IMR-90 (cell line): ENCODE measurements around the gene DNASE2. TPM values are rescaled to one million over a fixed set of nuclear protein-coding genes. Genes with fewer than 3 reads are reported as not detected.

Source experiments
- ATAC-seq: fragments of 200-7000 bp; cut with Tn5 transposase; 2 replicates; pipeline ENCODE4 v1.9.1; 2020; ENCODE audit warnings: low read depth, mild to moderate bottlenecking, moderate library complexity
- BruUV-seq: library from RNA; stranded (reverse); fragments of 400-500 nt; replicated peaks from 2 replicates; lab custom pipeline; 2021; lab: Mats Ljungman, UMichigan
- CTCF ChIA-PET: fragments of 300-600 bp; formaldehyde crosslinking; extraction: SDS; loops from one replicate; lab custom pipeline; 2021; ENCODE audit warnings: antibody characterized with exemption; lab: Yijun Ruan, JAX
- POLR2A ChIA-PET: fragments of 300-600 bp; sonication (Branson Sonifier 250); formaldehyde crosslinking; loops from one replicate; lab custom pipeline; 2022; ENCODE audit warnings: antibody characterized with exemption; ENCODE audit not compliant: unreplicated experiment; lab: Charles Lee
- DNase-seq: peaks from one replicate; pipeline ENCODE4 v3.0.0; 2013
- H2AFZ ChIP-seq: replicated peaks from 2 replicates; pipeline ENCODE3; 2013; ENCODE audit warnings: low read length, mild to moderate bottlenecking; ENCODE audit not compliant: poor library complexity
- H2AK5ac ChIP-seq: 2 replicates; pipeline ENCODE4 v1.6.1; 2013; ENCODE audit warnings: low read depth, low read length, inconsistent platforms
- H2AK9ac ChIP-seq: replicated peaks from 2 replicates; pipeline ENCODE3; 2013; ENCODE audit warnings: mild to moderate bottlenecking, low read depth, low read length, moderate library complexity; ENCODE audit not compliant: poor library complexity
- H2BK120ac ChIP-seq: 2 replicates; pipeline ENCODE4 v1.6.1; 2013; ENCODE audit warnings: low read depth, low read length, inconsistent platforms
- H2BK15ac ChIP-seq: 3 replicates; pipeline ENCODE4 v1.6.1; 2013; ENCODE audit warnings: low read depth, low read length, inconsistent platforms
- H2BK20ac ChIP-seq: 2 replicates; pipeline ENCODE4 v1.6.1; 2013; ENCODE audit warnings: low read depth, mild to moderate bottlenecking, inconsistent platforms, low read length, moderate library complexity
- H2BK5ac ChIP-seq: 2 replicates; pipeline ENCODE4 v1.6.1; 2013; ENCODE audit warnings: mild to moderate bottlenecking, low read depth, low read length, inconsistent platforms; ENCODE audit not compliant: poor library complexity, severe bottlenecking
- H3K14ac ChIP-seq: replicated peaks from 2 replicates; pipeline ENCODE4 v1.6.1; 2013; ENCODE audit warnings: low read depth, low read length, inconsistent platforms
- H3K18ac ChIP-seq: 2 replicates; pipeline ENCODE4 v1.6.1; 2013; ENCODE audit warnings: low read depth, low read length, control low read depth
- H3K23ac ChIP-seq: 2 replicates; pipeline ENCODE4 v1.6.1; 2013; ENCODE audit warnings: low read depth, low read length, inconsistent platforms
- H3K27ac ChIP-seq: 2 replicates; pipeline ENCODE4 v1.5.1; 2013; ENCODE audit warnings: mild to moderate bottlenecking, control low read depth, low read length; ENCODE audit not compliant: insufficient read depth
- H3K27me3 ChIP-seq: 2 replicates; pipeline ENCODE4 v1.6.1; 2013; ENCODE audit warnings: low read length; ENCODE audit not compliant: control insufficient read depth, insufficient read depth
- H3K36me3 ChIP-seq: 2 replicates; pipeline ENCODE4 v1.6.1; 2013; ENCODE audit warnings: low read length, mixed read lengths; ENCODE audit not compliant: control insufficient read depth, insufficient read depth
- H3K4ac ChIP-seq: 2 replicates; pipeline ENCODE4 v1.6.1; 2013; ENCODE audit warnings: low read depth, low read length, inconsistent platforms
- H3K4me1 ChIP-seq: 2 replicates; pipeline ENCODE4 v1.6.1; 2013; ENCODE audit warnings: low read length, mixed read lengths; ENCODE audit not compliant: control insufficient read depth, insufficient read depth
- H3K4me2 ChIP-seq: 2 replicates; pipeline ENCODE4 v1.6.1; 2013; ENCODE audit warnings: low read depth, mild to moderate bottlenecking, control low read depth, low read length, moderate library complexity
- H3K4me3 ChIP-seq: 2 replicates; pipeline ENCODE4 v1.5.1; 2013; ENCODE audit warnings: low read depth, mild to moderate bottlenecking, control low read depth, low read length, moderate library complexity; ENCODE audit not compliant: insufficient read depth
- H3K56ac ChIP-seq: 2 replicates; pipeline ENCODE4 v1.6.1; 2013; ENCODE audit warnings: low read length, inconsistent platforms; ENCODE audit not compliant: insufficient read depth; ENCODE audit errors: extremely low read depth
- H3K79me1 ChIP-seq, 2 experiments: 2 replicates each; pipeline ENCODE4 v1.6.1; 2013; ENCODE audit warnings: low read length in 2 of 2, inconsistent platforms in 1 of 2, low read depth in 1 of 2
- H3K9ac ChIP-seq: 2 replicates; pipeline ENCODE4 v1.6.1; 2013; ENCODE audit warnings: low read depth, low read length, control low read depth
- H3K9me1 ChIP-seq: 2 replicates; pipeline ENCODE4 v1.6.1; 2013; ENCODE audit warnings: low read length, inconsistent platforms; ENCODE audit not compliant: insufficient read depth
- H3K9me3 ChIP-seq: 2 replicates; pipeline ENCODE4 v1.6.1; 2013; ENCODE audit warnings: low read length; ENCODE audit not compliant: control insufficient read depth, insufficient read depth
- H4K20me1 ChIP-seq: 2 replicates; pipeline ENCODE4 v1.6.1; 2013; ENCODE audit warnings: low read length, inconsistent platforms; ENCODE audit not compliant: insufficient read depth
- H4K5ac ChIP-seq: 2 replicates; pipeline ENCODE4 v1.6.1; 2013; ENCODE audit warnings: mild to moderate bottlenecking, low read depth, low read length, control low read depth
- H4K8ac ChIP-seq, 2 experiments: 2 replicates each; pipeline ENCODE4 v1.6.1; 2013; ENCODE audit warnings: low read depth in 2 of 2, low read length in 2 of 2, control low read depth in 1 of 2, inconsistent platforms in 1 of 2
- H4K91ac ChIP-seq: 2 replicates; pipeline ENCODE4 v1.6.1; 2013; ENCODE audit warnings: low read depth, low read length, inconsistent platforms; ENCODE audit not compliant: insufficient read depth
- CEBPB ChIP-seq: IDR thresholded peaks from 2 replicates; pipeline ENCODE4 v1.6.1; 2012; ENCODE audit warnings: low read depth, low read length, improper control_type of control experiment
- FOS ChIP-seq: fragments of 150-350 bp; IDR thresholded peaks from 2 replicates; pipeline ENCODE4 v1.6.1; 2016; ENCODE audit warnings: low read depth, low read length
- MAZ ChIP-seq: IDR thresholded peaks from 2 replicates; pipeline ENCODE4 v1.6.1; 2012; ENCODE audit warnings: low read depth, mild to moderate bottlenecking, low read length, improper control_type of control experiment, moderate library complexity, borderline replicate concordance
- WGBS, 2 experiments: methylation state at CpG; one replicate each; pipeline versions ENCODE4 v1.1.5 to v1.1.7; 2013; ENCODE audit warnings: missing lambda C conversion rate in 2 of 2; ENCODE audit not compliant: insufficient read length in 1 of 2; ENCODE audit errors: extremely low coverage in 2 of 2; 5-methylcytosine and 5-hydroxymethylcytosine counted together
- dilution Hi-C: fragments of 300-500 bp; cut with HindIII; formaldehyde crosslinking; loops from one replicate; pipeline ENCODE4 v1.14.3; 2018; ENCODE audit warnings: low sequenced_read_pairs; ENCODE audit not compliant: unreplicated experiment
- in situ Hi-C: fragments of 300-500 bp; cut with MboI; formaldehyde crosslinking; loops from 3 replicates; pipeline ENCODE4 v1.14.3; 2019; ENCODE audit warnings: low sequenced_read_pairs, inconsistent platforms, mixed read lengths
- intact Hi-C: fragments of 100-400 bp; cut with micrococcal nuclease; formaldehyde crosslinking; loops from 2 replicates; pipeline ENCODE4 v1.10.0; 2022
- polyA plus RNA-seq, 3 experiments: library from polyadenylated mRNA; depleted of rRNA; stranded (reverse); fragments of >200 nt; gene quantifications; 2 replicates each; pipeline ENCODE4 v1.2.3, GENCODE V29; 2012; ENCODE audit warnings: low replicate concordance in 1 of 3
- total RNA-seq: library from RNA; depleted of rRNA; stranded (reverse); fragments of >200 nt; gene quantifications from 2 replicates; pipeline ENCODE4 v1.2.3, GENCODE V29; 2012

The DNASE2 gene
- total and polyA plus RNA-seq, 2 of the 4 experiments (the other 2 are of a cell fraction): 9.5 to 31.1 TPM

DNA sequence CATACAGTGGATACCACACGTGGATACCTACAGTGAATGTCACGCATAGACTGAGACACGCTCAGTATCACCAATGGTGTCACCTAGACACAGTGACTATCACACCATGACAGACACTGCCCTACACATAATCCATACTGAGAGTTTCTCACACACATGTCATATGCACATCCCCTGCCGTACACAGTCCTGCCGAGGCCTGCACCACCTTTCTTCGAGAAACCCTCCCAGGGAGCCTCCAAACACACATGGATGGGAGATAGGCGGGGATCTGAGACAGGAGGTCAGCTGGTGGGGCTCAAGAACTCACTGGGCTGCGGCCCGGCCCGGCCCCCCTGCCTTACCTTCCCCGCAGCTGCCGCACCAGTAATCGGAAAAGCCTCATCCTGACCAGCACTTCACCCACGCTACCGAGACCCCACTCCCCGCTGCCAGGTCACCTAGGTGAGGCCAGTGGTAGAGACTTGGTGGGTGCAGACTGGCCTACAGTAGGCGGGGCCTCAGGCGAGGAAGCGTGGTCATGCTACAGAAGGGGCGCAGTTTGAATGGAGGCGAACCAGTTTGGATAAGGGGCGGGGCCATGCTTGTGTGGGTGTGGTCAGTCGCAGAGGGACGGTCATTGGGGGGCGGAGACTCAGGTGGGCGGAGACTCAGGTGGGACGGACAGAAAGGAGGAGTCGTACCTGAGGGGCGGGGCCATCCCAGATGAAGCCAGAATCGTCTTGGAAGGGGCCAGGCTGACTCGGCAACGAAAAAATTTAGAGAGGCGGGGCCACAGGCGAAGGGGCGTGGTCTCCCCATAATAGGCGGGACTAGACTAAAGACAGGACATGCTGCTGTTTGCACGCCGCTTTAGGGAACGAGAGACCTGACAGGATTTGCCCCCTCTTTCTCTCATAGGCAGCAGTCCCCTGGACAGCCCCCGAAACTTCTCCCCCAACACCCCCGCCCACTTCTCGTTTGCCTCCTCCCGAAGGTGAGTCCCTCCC, 40.9 kb downstream of the DNASE2 start:
- Histone ChIP-seq H3K56ac (no peak overlapping the region), H4K5ac (no peak overlapping the region), H3K4me2 (peak overlapping the region; percentile 35), H3K9me3 (no peaks in the 10 kb centered on the region; the same call in 1 of the 2 replicates), H2BK15ac (no peak overlapping the region), H3K27ac (no peak overlapping the region), H3K36me3 (no peaks in the 10 kb centered on the region), H2BK120ac (no peak overlapping the region), H2BK5ac (no peak overlapping the region), H3K4me3 (peak overlapping the region; percentile 7; the same call in 1 of the 2 replicates), H3K14ac (no peak overlapping the region), H2AK9ac (no peak overlapping the region), H4K91ac (no peak overlapping the region), H3K18ac (no peak overlapping the region), H3K27me3 (peaks cover 56% of the 10 kb centered on the region), H3K4ac (no peak overlapping the region), H3K9me1 (peaks cover 8% of the 10 kb centered on the region; the same call in 1 of the 2 replicates), H3K9ac (no peak overlapping the region), H2BK20ac (no peak overlapping the region), H2AK5ac (no peak overlapping the region), H3K23ac (no peak overlapping the region), H2AFZ (peak overlapping the region; percentile 88), H4K8ac (no peak overlapping the region), H4K20me1 (0 out of 2 replicates have a peak, but pooled peaks cover 8% of the 10 kb centered on the region), H3K79me1 (no peaks in the 10 kb centered on the region), H3K4me1 (peaks cover 4% of the 10 kb centered on the region; the same call in 1 of the 2 replicates)
- BruUV-seq: no TSS peak
- in situ Hi-C loops (no loop called here), dilution Hi-C loops (no loop called here), intact Hi-C loops (no loop called here)
- POLR2A ChIA-PET: no interaction called here
- TF ChIP-seq MAZ (no peak), FOS (no peak), CEBPB (no peak)
- DNase-seq (peak; percentile 63), ATAC-seq (peak; percentile 71)
- CTCF ChIA-PET: no interaction called here
- 19% methylated on average over 11 of the region's 43 CpGs; no CpG with 5 or more reads in 1 of the 2 experiments for whole genome bisulfite sequencing, 2 experiments
